ENCODE data around the gene LARGE2. TPM values are rescaled to one million over a fixed set of nuclear protein-coding genes. Genes with fewer than 3 reads are reported as not detected.

The LARGE2 gene
- total and polyA plus RNA-seq, 2 of the 13 experiments (the other 11 are each of a cell fraction or from before 2014, with no cell fraction given): 8.5 to 21.6 TPM

DNA sequence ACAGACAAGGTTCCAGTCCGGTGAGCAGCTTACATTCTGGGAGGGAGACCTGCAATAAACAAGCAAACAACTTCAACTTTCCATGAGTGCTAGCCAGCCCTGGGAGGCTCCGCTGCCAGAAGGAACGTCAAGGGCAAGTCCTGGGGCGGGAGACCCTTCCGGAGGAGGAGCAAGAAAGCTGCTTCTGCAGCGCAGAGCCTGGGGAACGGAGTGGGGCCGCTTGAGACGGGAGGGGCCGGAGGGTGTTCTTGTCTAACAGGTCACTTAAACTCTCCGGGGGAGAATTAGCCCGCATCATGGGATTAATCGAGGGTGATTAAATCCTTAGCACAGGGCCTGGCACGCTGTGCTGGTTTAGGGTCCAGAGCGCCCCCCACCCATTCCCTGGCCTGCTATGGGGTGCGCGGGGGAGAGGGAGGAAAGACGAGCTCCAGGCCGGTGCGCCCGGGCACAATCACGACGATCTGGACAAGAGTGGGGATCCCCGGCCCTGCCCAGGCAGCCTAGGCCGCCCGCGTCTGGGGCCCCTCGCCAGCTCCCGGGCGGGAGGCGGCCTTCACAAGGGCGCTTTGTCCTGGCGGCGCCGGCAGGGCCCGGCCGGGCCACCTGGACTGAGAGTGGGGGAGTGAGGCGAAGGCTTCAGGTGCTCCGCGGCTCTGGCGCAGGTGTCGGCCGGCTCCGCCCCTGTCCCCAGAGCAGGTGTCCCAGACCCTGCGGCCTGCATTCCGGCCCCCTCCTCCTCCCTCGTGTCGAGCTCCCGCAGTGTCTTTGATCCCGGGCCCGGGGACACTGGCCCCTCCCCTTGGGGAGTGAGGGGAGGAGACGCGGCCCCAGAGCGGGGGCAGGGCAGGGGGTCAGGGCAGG is 663 bp upstream of the LARGE2 start (continued):
- TF ChIP-seq, protein P1, sequence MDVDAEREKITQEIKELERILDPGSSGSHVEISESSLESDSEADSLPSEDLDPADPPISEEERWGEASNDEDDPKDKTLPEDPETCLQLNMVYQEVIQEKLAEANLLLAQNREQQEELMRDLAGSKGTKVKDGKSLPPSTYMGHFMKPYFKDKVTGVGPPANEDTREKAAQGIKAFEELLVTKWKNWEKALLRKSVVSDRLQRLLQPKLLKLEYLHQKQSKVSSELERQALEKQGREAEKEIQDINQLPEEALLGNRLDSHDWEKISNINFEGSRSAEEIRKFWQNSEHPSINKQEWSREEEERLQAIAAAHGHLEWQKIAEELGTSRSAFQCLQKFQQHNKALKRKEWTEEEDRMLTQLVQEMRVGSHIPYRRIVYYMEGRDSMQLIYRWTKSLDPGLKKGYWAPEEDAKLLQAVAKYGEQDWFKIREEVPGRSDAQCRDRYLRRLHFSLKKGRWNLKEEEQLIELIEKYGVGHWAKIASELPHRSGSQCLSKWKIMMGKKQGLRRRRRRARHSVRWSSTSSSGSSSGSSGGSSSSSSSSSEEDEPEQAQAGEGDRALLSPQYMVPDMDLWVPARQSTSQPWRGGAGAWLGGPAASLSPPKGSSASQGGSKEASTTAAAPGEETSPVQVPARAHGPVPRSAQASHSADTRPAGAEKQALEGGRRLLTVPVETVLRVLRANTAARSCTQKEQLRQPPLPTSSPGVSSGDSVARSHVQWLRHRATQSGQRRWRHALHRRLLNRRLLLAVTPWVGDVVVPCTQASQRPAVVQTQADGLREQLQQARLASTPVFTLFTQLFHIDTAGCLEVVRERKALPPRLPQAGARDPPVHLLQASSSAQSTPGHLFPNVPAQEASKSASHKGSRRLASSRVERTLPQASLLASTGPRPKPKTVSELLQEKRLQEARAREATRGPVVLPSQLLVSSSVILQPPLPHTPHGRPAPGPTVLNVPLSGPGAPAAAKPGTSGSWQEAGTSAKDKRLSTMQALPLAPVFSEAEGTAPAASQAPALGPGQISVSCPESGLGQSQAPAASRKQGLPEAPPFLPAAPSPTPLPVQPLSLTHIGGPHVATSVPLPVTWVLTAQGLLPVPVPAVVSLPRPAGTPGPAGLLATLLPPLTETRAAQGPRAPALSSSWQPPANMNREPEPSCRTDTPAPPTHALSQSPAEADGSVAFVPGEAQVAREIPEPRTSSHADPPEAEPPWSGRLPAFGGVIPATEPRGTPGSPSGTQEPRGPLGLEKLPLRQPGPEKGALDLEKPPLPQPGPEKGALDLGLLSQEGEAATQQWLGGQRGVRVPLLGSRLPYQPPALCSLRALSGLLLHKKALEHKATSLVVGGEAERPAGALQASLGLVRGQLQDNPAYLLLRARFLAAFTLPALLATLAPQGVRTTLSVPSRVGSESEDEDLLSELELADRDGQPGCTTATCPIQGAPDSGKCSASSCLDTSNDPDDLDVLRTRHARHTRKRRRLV (CRISPR knock-in tag; IDR thresholded peaks at IDR 0.05): no peak
- no peak for TF ChIP-seq NPAS2 (CRISPR knock-in tag; IDR thresholded peaks at IDR 0.05; ENCODE audit: borderline replicate concordance)
- TF ChIP-seq ZBTB7A (CRISPR knock-in tag; IDR thresholded peaks at IDR 0.05): peak; percentile 66; the same call in 1 of the 2 replicates
- peak; percentile 75; the same call in 1 of the 2 replicates for TF ChIP-seq ZFY (CRISPR knock-in tag; IDR thresholded peaks at IDR 0.05)
- TF ChIP-seq GABPB1 (CRISPR knock-in tag; IDR thresholded peaks at IDR 0.05): peak; percentile 62; the same call in 1 of the 2 replicates
- no peak for TF ChIP-seq PRMT3 (CRISPR knock-in tag; IDR thresholded peaks at IDR 0.05; ENCODE audit: borderline replicate concordance, low read depth)
- TF ChIP-seq, protein P2, sequence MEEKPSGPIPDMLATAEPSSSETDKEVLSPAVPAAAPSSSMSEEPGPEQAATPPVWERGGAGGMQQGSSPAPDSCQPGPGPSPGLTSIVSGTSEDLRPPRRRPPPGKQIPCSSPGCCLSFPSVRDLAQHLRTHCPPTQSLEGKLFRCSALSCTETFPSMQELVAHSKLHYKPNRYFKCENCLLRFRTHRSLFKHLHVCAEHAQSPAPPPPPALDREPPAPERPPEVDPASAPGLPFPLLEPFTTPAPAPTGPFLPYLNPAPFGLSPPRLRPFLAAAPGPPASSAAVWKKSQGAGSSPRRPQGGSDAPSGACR (CRISPR knock-in tag; IDR thresholded peaks at IDR 0.05): 0 out of 2 replicates have a peak, but pooled peaks have one; percentile 14
- 0 out of 2 replicates have a peak, but pooled peaks have one; percentile 31 for TF ChIP-seq ZSCAN20 (CRISPR knock-in tag; IDR thresholded peaks at IDR 0.05; ENCODE audit: borderline replicate concordance)
- no peak for TF ChIP-seq ZNF432 (CRISPR knock-in tag; IDR thresholded peaks at IDR 0.05; ENCODE audit: borderline replicate concordance)
- no peak; the same call in 1 of the 2 replicates for TF ChIP-seq NCOA2 (CRISPR knock-in tag; IDR thresholded peaks at IDR 0.05)
- no peak for TF ChIP-seq ZNF841 (CRISPR knock-in tag; IDR thresholded peaks at IDR 0.05; ENCODE audit: borderline replicate concordance)
- peak; percentile 89 for TF ChIP-seq ZNF788 (CRISPR knock-in tag; IDR thresholded peaks at IDR 0.05; ENCODE audit: borderline replicate concordance)
- TF ChIP-seq ZNF547 (CRISPR knock-in tag; IDR thresholded peaks at IDR 0.05): no peak
- TF ChIP-seq HOXD1 (CRISPR knock-in tag; IDR thresholded peaks at IDR 0.05): peak; percentile 41; the same call in 1 of the 2 replicates
- TF ChIP-seq NR1H2 (CRISPR knock-in tag; IDR thresholded peaks at IDR 0.05; ENCODE audit: borderline replicate concordance, low read depth): no peak
- TF ChIP-seq RELA (CRISPR knock-in tag; IDR thresholded peaks at IDR 0.05): no peak
- TF ChIP-seq RORA (CRISPR knock-in tag; IDR thresholded peaks at IDR 0.05): no peak
- TF ChIP-seq NFATC3 (CRISPR knock-in tag; IDR thresholded peaks at IDR 0.05): no peak
- TF ChIP-seq ZNF552 (CRISPR knock-in tag; IDR thresholded peaks at IDR 0.05; ENCODE audit: borderline replicate concordance): no peak
- TF ChIP-seq PAF1 (CRISPR knock-in tag; IDR thresholded peaks at IDR 0.05): no peak
- no peak for TF ChIP-seq CENPX (CRISPR knock-in tag; IDR thresholded peaks at IDR 0.05)
- TF ChIP-seq FOXM1 (CRISPR knock-in tag; IDR thresholded peaks at IDR 0.05): no peak
- no peak for TF ChIP-seq MYNN (CRISPR knock-in tag; IDR thresholded peaks at IDR 0.05; ENCODE audit: low read depth)
- no peak; the same call in 1 of the 2 replicates for TF ChIP-seq ZSCAN22 (CRISPR knock-in tag; IDR thresholded peaks at IDR 0.05)
- TF ChIP-seq ZMAT3 (CRISPR knock-in tag; conservative IDR thresholded peaks at IDR 0.05): no peak
- TF ChIP-seq CREB1 (IDR thresholded peaks at IDR 0.05): no peak
- TF ChIP-seq CREB1 (CRISPR knock-in tag; IDR thresholded peaks at IDR 0.05): no peak

Measured in HepG2 (cell line).